ENCODE measurements around the gene CSF2RB. TPM values are rescaled to one million over a fixed set of nuclear protein-coding genes. Genes with fewer than 3 reads are reported as not detected.

CSF2RB gene
- 1 to 10 TPM; 4.1 to 8.1 (median 5.3) TPM for total RNA-seq
- long read RNA-seq, donor 1, partial matches to known transcripts = 2 of 10 reads
- long read RNA-seq, donor 1, other reads (novel, unspliced or antisense) = 8 of 10 reads
- long read RNA-seq, donor 2, partial matches to known transcripts = 1 of 3 reads
- long read RNA-seq, donor 2, other reads (novel, unspliced or antisense) = 2 of 3 reads

GRCh38 chr22:36913427-36914389 lies at the start of gene CSF2RB:
Gene CSF2RB, plus strand, starts transcription at chr22:36913628. Its CDS starts 8,580 bp downstream, at chr22:36922208.
- DNase-seq (peak in 2 of 3 donors; percentile 48 to 74), ATAC-seq (peak; percentile 82)
- no peak for TF ChIP-seq CTCF (IDR thresholded peaks at IDR 0.05)
- Histone ChIP-seq H3K4me1 (ENCODE audit: low read depth) (peaks cover 4% of the 10 kb centered on the region), H3K36me3 (ENCODE audit: low read depth) (no peaks in the 10 kb centered on the region), H3K9me3 (no peaks in the 10 kb centered on the region), H3K4me3 (no peak within 1 kb of the TSS)
- intact Hi-C loops (cut with DNase I, micrococcal nuclease) = no loop called here

- no peak for DNase-seq
- Histone ChIP-seq H3K9me3 (no peaks in the 10 kb centered on the region), H3K4me3 (no peak overlapping the region), H3K4me1 (ENCODE audit: low read depth) (peaks cover 5% of the 10 kb centered on the region), H3K36me3 (ENCODE audit: low read depth) (no peaks in the 10 kb centered on the region)
- intact Hi-C loops (cut with DNase I, micrococcal nuclease) = no loop called here
- no peak for ATAC-seq
- no peak for TF ChIP-seq CTCF (IDR thresholded peaks at IDR 0.05)
These were observed 49.4 kb upstream of the CSF2RB start for GRCh38 chr22:36863979-36864378.

- TF ChIP-seq CTCF (IDR thresholded peaks at IDR 0.05) = no peak
- intact Hi-C loops (cut with DNase I, micrococcal nuclease) = no loop called here
- DNase-seq = no peak
These were observed 48.8 kb upstream of the CSF2RB start for GRCh38 chr22:36864454-36865215.

GRCh38 chr22:36865346-36865745 lies 48.1 kb upstream of the CSF2RB start:
- Histone ChIP-seq H3K36me3 (ENCODE audit: low read depth) (no peaks in the 10 kb centered on the region), H3K9me3 (no peaks in the 10 kb centered on the region), H3K4me3 (no peak overlapping the region), H3K4me1 (ENCODE audit: low read depth) (peaks cover 5% of the 10 kb centered on the region)
- no peak for ATAC-seq
- intact Hi-C loops (cut with DNase I, micrococcal nuclease) = no loop called here
- no peak for DNase-seq
- TF ChIP-seq CTCF (IDR thresholded peaks at IDR 0.05) = no peak

More at GRCh38 chr22:36864454-36865215, 48.8 kb upstream of the CSF2RB start:
- no peak overlapping the region for H3K4me3 ChIP-seq
- no peak for ATAC-seq
- H3K9me3 ChIP-seq = no peaks in the 10 kb centered on the region
- H3K36me3 ChIP-seq (ENCODE audit: low read depth) = no peaks in the 10 kb centered on the region
- peaks cover 5% of the 10 kb centered on the region for H3K4me1 ChIP-seq (ENCODE audit: low read depth)

GRCh38 chr22:36867695-36868094 lies 45.7 kb upstream of the CSF2RB start:
- H3K36me3 ChIP-seq (ENCODE audit: low read depth) = no peaks in the 10 kb centered on the region
- TF ChIP-seq CTCF (IDR thresholded peaks at IDR 0.05) = no peak
- H3K9me3 ChIP-seq = no peaks in the 10 kb centered on the region
- ATAC-seq = no peak
- intact Hi-C loops (cut with DNase I, micrococcal nuclease) = no loop called here
- no peak for DNase-seq
- no peak overlapping the region for H3K4me3 ChIP-seq
- no peaks in the 10 kb centered on the region for H3K4me1 ChIP-seq (ENCODE audit: low read depth)

Measured in mucosa of descending colon (tissue), 3 donors.